H1 (cell line): ENCODE measurements around the gene SPSB2. TPM values are rescaled to one million over a fixed set of nuclear protein-coding genes. Genes with fewer than 3 reads are reported as not detected.
A peak's percentile ranks its signal among the peaks of the same experiment; 100 is the strongest.

Experiments used
- ATF3 ChIP-seq: IDR thresholded peaks from 2 replicates; pipeline ENCODE4 v1.6.1; 2011; ENCODE audit warnings: low read depth, mild to moderate bottlenecking, low read length; ENCODE audit not compliant: insufficient read depth
- BACH1 ChIP-seq: IDR thresholded peaks from 2 replicates; pipeline ENCODE4 v1.6.1; 2012; ENCODE audit warnings: low read length, improper control_type of control experiment
- CBX8 ChIP-seq: fragments of 300-800, 300-1000 bp; sonication (generic); IDR thresholded peaks from 2 replicates; pipeline ENCODE4 v1.7.1; 2016; ENCODE audit warnings: low read depth, low read length, borderline replicate concordance
- E2F6 ChIP-seq: IDR thresholded peaks from 2 replicates; pipeline ENCODE4 v1.6.1; 2012; ENCODE audit warnings: inconsistent platforms
- EP300 ChIP-seq, 2 experiments: IDR thresholded peaks; 1 replicate in 1 of 2; 2 replicates in 1 of 2; pipeline ENCODE4 v1.6.1; 2011 to 2012; ENCODE audit warnings: low read depth in 2 of 2, low read length in 2 of 2, mild to moderate bottlenecking in 2 of 2, borderline replicate concordance in 1 of 2, inconsistent platforms in 1 of 2, moderate library complexity in 1 of 2
- HDAC2 ChIP-seq, 2 experiments: fragments of 300-600 bp in 1 of 2; sonication (generic) in 1 of 2; IDR thresholded peaks; 2 replicates each; pipeline ENCODE4 v1.6.1; 2011 to 2012; ENCODE audit warnings: low read depth in 2 of 2, low read length in 2 of 2, mild to moderate bottlenecking in 2 of 2, moderate library complexity in 2 of 2, borderline replicate concordance in 1 of 2, inconsistent platforms in 1 of 2
- HDAC6 ChIP-seq: IDR thresholded peaks from one replicate; pipeline ENCODE4 v1.7.1; 2012; ENCODE audit warnings: low read depth, mild to moderate bottlenecking, inconsistent platforms, low read length, moderate library complexity
- JUND ChIP-seq: IDR thresholded peaks from 2 replicates; pipeline ENCODE4 v1.6.1; 2011; ENCODE audit warnings: mild to moderate bottlenecking, improper control_type of control experiment, low read length
- KDM1A ChIP-seq: fragments of 200-600, 300-600 bp; sonication (generic); IDR thresholded peaks from 2 replicates; pipeline ENCODE4 v1.7.1; 2016; ENCODE audit warnings: mild to moderate bottlenecking, low read length, borderline replicate concordance
- KDM5A ChIP-seq: fragments of 200-600 bp; IDR thresholded peaks from 2 replicates; pipeline ENCODE4 v1.7.1; 2012; ENCODE audit warnings: mild to moderate bottlenecking, low read length, inconsistent platforms, mixed read lengths
- NRF1 ChIP-seq: IDR thresholded peaks from 2 replicates; pipeline ENCODE4 v1.6.1; 2011; ENCODE audit warnings: mild to moderate bottlenecking, low read depth, low read length, improper control_type of control experiment
- POU5F1 ChIP-seq: IDR thresholded peaks from 2 replicates; pipeline ENCODE4 v1.6.1; 2011; ENCODE audit warnings: low read depth, mild to moderate bottlenecking, low read length, moderate library complexity
- SIN3A ChIP-seq, 2 experiments: IDR thresholded peaks in 1 of 2; conservative IDR thresholded peaks in 1 of 2; 2 replicates each; pipeline ENCODE4 v1.6.1; 2011 to 2012; ENCODE audit warnings: low read length in 2 of 2, improper control_type of control experiment in 1 of 2, low read depth in 1 of 2, mild to moderate bottlenecking in 1 of 2
- SP1 ChIP-seq: IDR thresholded peaks from 2 replicates; pipeline ENCODE4 v1.6.1; 2011; ENCODE audit warnings: low read depth, low read length
- SP4 ChIP-seq: IDR thresholded peaks from 2 replicates; pipeline ENCODE4 v1.6.1; 2012; ENCODE audit warnings: low read length, inconsistent platforms
- SRF ChIP-seq: IDR thresholded peaks from 2 replicates; pipeline ENCODE4 v1.6.1; 2011; ENCODE audit warnings: mild to moderate bottlenecking, low read depth, low read length, moderate library complexity
- TAF1 ChIP-seq: IDR thresholded peaks from 2 replicates; pipeline ENCODE4 v1.6.1; 2011; ENCODE audit warnings: mild to moderate bottlenecking, low read depth, low read length
- TEAD4 ChIP-seq: IDR thresholded peaks from 2 replicates; pipeline ENCODE4 v1.6.1; 2012; ENCODE audit warnings: low read depth, low read length, inconsistent platforms, mixed read lengths
- ZNF274 ChIP-seq: IDR thresholded peaks from 2 replicates; pipeline ENCODE4 v1.7.0; 2012; ENCODE audit warnings: low read length, borderline replicate concordance; ENCODE audit errors: extremely low read depth
- polyA plus RNA-seq, 7 experiments: library from polyadenylated mRNA; depleted of rRNA in 3 of 7; stranded (reverse) in 5 of 7; unstranded in 2 of 7; fragments of >200 nt in 5 of 7; fragments of 200-250 nt in 2 of 7; gene quantifications; 1 replicate in 5 of 7; 2 replicates in 1 of 7; 4 replicates in 1 of 7; pipeline versions ENCODE4 v1.2.1 to v1.2.3, GENCODE V29; 2011 to 2013; ENCODE audit warnings: missing spikeins in 2 of 7, mixed read lengths in 2 of 7
- total RNA-seq: library from RNA; stranded (reverse); fragmentation: NEBNext Ultra II Directional; extraction: Animal tissue kit (Norgen Biotek cat#: 25700); gene quantifications from 2 replicates; pipeline ENCODE4 v1.2.1, GENCODE V29; 2021

The SPSB2 gene
- total and polyA plus RNA-seq, 2 of the 8 experiments (the other 6 are each of a cell fraction or from before 2014, with no cell fraction given) = 13.0 to 23.2 TPM

DNA sequence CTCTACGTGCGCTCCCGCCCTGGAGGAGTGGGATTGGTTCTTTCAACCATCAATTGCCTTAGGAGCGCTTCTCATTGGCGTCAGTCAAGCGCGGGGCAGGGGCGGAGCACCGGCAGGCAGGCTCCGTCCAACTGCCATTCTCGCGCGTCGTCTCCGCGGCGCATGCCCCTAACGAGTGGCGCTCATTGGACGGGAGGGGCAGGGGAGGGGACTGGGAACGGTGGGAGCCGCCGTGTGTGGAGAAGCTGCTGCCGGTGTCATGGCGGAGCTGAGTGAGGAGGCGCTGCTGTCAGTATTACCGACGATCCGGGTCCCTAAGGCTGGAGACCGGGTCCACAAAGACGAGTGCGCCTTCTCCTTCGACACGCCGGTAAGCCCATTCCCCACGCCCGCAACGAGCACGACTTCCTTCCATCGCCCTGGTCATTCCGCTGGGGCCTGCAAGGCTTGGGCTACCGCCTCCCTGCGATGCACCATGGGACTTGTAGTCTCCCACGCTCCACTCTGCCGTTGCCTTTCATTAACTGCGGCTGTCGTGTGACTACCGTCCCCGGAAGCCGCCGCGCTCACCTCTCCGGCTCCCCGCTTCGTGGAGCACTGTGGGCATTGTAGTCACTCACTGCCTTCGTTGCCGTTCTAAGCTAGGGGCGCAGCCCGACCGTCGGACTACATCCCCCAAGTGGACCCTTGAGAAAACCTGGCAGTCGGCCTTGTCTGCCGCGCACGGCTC is 21.0 kb downstream of the SPSB2 start, which contains the start of gene USP5 (continued):
- TF ChIP-seq POU5F1 = no peak
- TF ChIP-seq HDAC6 = no peak
- TF ChIP-seq TEAD4 = no peak
- peak; percentile 95 for TF ChIP-seq SP1
- no peak; the same call in 1 of the 2 replicates for TF ChIP-seq SP4
- no peak for TF ChIP-seq ZNF274
- peak; percentile 86 for TF ChIP-seq E2F6
- TF ChIP-seq NRF1 = peak; percentile 48
- no peak for TF ChIP-seq SRF
- TF ChIP-seq TAF1 = peak; percentile 39; the same call in 1 of the 2 replicates
- no peak for TF ChIP-seq KDM1A
- peak; percentile 76 for TF ChIP-seq KDM5A
- TF ChIP-seq EP300 (IDR thresholded peaks at IDR 0.05; ENCODE audit: borderline replicate concordance in 1 of 2, low read depth in 2 of 2, low read length in 2 of 2) = no peak
- TF ChIP-seq ATF3 = peak; percentile 70
- TF ChIP-seq HDAC2 (IDR thresholded peaks at IDR 0.05; ENCODE audit: borderline replicate concordance in 1 of 2, low read depth in 2 of 2, low read length in 2 of 2) = peak in 1 of 2 experiments; percentile 7; a peak in 1 of 4 replicates
- no peak for TF ChIP-seq BACH1
- no peak for TF ChIP-seq JUND
- peak in 1 of 2 experiments; percentile 83; a peak in 1 of 4 replicates for TF ChIP-seq SIN3A (conservative IDR thresholded peaks at IDR 0.05 in 1 of 2, IDR thresholded peaks at IDR 0.05 in 1 of 2; ENCODE audit: low read depth in 1 of 2, low read length in 2 of 2)
- no peak for TF ChIP-seq CBX8
